Daoy (cell line): ENCODE results near the gene UBAC2. TPM values are rescaled to one million over a fixed set of nuclear protein-coding genes. Genes with fewer than 3 reads are reported as not detected.

Source experiments
- DNase-seq: peaks from one replicate; pipeline ENCODE4 v3.0.0-alpha.2; 2015; ENCODE audit warnings: low read depth
- total RNA-seq: library from RNA; depleted of rRNA; stranded (reverse); fragments of >200 nt; shearing (Covaris generic); gene quantifications from 2 replicates; pipeline ENCODE4 v1.2.3, GENCODE V29; 2014; rRNA removed

The UBAC2 gene
- total RNA-seq, 1 experiment from 2014 or later, result 24.2 TPM

DNA sequence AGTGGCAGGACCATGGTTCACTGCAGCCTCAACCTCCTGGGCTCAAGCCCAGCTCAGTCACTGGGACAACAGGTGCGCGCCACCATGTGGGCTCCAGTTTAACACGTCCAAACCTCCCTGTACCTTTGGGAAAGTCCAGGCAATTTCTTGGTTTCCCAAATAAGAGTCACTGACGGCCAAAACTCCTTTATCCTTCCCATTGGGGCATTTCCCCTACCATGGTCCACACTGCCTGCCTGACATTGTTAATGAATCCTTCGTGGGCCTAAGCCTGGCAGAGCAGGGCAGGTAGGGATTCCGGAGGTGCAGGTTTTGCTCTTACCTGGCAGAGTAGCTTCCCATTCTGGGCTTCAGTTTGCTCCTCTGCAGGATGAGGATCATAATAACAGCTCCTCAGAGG, 234.5 kb downstream of the UBAC2 start:
- DNase-seq, result no peak

DNA sequence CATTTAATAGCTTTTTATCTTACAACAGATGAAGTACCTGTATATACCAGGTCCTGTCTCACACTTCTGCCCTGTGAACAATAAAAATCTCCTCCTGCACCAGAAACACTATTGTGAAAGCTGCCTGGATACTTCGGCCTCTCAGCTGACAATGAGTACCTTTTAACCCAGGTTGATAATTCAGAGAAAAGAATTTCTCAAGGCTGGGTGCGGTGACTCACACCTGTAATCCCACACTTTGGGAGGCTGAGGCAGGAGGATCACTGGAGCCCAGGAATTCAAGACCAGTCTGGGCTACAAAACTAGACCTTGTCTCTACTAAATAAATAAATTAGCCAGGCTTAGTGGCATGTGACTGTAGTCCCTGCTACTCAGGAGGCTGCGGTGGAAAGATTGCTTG, 235.3 kb downstream of the UBAC2 start:
- no peak for DNase-seq

Other genes starting within 250 kb of the UBAC2 start
- 25.0 and 28.0 TPM in 2 replicates for gene DOCK9, start 222.8 kb upstream of the UBAC2 start, total RNA-seq
- gene GPR18, start 57.5 kb downstream of the UBAC2 start, total RNA-seq, result not detected in 2 replicates
- 0.06 TPM in 1 of 2 replicates, not detected in the other for gene GPR183, start 106.5 kb downstream of the UBAC2 start, total RNA-seq